NCI-H524 (cell line): ENCODE results near the gene NAMPT.
"Not testable (repeated sequence)": the region's sequence is repeated elsewhere in the genome, so short reads cannot be mapped to it uniquely, and the experiment has no call there.

Experiments used
- DNase-seq, 2 experiments: peaks; one replicate each; lab custom pipeline; 2025; lab: John Stamatoyannopoulos, UW

Gene NAMPT

DNA sequence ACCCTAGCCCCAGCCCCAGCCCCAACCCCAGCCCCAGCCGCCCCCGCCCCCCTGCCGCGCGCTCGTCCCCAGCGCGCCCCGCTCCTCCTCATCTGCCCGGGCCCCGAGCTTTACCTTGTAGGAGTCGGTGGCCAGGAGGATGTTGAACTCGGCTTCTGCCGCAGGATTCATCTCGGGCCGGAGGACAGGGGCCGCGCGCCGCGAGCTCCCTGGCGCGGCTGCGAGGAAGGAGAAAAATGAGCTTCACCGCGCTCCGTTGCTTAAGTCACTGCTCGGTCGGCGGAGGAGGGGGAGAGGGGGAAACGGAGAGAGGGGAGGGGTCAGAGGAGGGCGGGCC is at the start of gene NAMPT:
Gene NAMPT, minus strand, starts transcription at position 270 of the 337 bp plus-strand sequence. Its CDS starts 99 bp downstream, at position 171.
- DNase-seq, result no peak

DNA sequence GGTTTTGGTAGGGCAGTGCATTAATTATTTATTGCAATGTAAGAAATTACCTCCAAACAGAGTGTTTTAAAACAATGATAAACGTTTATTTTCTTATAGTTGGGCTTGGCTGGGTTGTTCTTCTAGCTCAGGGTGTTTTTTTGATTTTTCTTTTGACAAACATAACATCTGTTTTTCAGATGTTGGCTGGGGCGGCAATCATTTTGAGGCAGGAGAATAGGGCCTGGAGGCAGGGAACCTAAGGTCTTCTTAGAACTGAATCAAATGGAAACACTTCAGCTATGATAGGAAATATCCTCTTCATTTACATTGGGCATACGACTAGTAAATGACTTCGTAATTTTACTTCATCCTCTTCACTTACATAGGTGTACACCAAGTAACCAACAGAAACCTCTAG is 47.4 kb upstream of the NAMPT start:
- no peak for DNase-seq

DNA sequence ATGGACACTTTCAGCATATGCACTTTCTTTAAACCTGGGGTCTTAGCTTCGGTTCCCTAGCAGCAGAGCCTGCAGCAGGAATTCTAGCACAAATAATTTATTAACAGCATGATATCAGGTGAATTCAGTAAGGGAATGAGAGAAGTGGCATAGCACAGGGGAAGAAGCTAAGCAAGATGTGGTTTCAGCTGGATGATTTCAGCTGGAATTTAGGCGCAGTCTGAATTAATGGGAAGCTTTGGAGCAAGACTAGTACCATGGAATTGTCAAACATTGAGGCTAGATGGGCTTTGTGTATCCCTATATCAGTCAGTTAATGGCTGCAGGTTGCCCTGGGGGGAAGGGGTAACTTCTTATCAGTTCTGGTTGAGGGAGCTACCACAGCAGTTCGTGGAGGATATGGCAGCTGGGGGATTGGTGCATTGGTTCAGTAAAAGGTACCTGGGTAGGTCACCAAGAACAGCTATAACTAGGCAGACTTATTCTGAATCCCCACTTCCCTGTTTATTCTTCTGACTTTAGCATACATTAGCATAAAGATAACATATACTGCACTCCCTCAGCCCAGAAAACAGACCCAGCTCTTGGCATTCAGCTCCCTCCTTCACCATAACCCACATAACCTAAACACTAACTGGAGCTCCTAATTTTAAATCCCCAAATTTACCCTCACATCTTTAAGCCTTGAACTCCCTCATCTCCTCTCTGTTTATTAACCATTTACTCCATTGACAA is 46.8 kb upstream of the NAMPT start:
- DNase-seq, result no peak

DNA sequence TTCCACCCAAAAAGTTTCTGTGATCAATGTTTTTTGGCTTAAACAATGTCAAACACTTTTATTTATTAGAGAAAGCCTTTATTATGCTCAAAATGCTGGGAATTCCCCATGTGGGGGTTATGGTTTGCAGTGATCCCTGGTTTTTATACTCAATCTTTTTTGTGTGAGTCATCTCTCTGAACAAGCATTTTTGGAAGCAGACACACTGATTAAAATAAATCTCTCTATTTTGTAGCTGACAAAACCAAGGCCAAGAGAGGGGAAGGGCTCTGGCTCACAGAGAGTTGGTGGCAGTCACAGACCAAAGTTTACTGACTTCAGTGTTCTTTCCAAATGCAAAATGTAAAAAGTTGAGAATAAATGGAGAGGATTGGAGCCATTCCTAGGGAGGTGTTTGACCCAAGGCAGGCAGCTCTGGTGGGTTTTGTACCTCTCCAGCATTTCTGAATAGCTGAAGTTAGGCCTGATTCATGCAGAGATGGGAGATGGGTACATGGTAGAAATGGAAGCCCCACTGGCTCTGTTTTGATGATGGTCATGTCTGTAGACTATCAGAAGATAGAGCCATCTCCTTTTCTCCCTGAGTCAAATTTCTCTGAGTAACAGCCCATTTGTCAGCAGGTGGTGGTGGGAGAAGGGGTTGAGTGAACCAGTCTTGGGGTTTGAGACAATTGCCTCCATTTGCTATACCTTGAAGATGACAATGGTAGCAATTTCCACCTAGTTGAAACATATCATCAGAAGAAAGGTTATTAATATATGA is 45.4 kb upstream of the NAMPT start:
- no peak for DNase-seq

DNA sequence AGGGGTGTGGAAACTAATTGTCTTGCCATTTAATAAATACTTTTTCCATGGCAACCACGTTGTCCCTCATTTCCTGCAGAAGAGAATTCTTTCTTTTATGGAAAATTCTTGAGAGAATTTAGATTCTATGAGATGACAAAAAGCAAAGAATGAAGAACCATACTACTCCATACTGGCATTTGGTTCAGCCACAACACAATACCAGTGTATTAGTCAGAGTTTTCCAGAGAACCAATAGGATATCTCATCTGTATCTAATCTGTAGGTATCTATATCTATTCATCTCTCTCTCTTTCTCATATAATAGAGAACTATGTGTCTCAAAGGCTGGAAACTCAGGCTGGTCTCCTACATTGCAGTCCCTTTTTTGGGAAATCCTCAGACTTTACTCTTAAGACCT is 44.6 kb upstream of the NAMPT start:
- no peak for DNase-seq

DNA sequence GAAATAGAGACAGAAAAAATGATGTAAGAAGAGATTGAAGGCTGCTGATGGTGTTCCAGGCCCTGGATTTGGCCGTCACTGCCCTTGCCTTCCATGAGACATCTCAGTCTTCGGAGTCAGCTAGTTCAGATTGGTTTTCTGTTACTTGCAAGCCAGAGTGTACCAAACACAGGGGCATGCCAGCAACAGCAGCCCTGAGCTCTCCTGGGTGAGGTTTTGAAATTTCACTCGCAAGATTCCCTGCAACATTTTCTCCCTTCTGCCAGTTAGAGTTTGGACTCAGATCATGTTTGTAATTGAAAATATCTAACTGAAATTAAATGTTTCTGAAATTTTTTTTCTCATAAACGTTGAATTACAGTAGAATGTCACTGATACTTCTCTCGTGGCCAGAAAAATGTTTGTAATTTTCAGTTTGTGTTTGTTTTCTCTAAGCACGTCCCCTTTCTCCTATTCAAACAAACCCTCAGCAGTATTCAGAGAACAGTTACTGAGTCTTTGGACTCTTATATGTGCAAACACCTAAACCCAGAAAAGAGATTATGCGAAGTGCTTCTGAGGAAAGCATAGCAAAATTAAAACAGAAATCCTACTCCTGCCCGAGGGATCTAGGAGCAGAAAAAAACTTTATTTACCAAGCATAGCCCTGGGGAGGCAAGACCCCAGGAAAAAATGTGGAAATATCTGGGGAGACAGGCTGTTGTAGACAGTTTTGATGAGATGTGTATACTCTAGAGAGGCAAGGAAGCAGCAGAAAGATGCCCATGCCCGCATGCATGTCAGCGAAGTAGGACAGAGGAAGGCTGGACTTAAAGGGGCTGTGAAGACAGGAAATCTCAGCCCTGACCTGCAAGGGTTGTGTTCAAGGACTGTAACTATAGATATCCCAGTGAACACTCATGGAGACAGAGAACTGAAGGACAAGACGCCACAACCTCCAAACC is 43.0 kb upstream of the NAMPT start:
- DNase-seq, result no peak

DNA sequence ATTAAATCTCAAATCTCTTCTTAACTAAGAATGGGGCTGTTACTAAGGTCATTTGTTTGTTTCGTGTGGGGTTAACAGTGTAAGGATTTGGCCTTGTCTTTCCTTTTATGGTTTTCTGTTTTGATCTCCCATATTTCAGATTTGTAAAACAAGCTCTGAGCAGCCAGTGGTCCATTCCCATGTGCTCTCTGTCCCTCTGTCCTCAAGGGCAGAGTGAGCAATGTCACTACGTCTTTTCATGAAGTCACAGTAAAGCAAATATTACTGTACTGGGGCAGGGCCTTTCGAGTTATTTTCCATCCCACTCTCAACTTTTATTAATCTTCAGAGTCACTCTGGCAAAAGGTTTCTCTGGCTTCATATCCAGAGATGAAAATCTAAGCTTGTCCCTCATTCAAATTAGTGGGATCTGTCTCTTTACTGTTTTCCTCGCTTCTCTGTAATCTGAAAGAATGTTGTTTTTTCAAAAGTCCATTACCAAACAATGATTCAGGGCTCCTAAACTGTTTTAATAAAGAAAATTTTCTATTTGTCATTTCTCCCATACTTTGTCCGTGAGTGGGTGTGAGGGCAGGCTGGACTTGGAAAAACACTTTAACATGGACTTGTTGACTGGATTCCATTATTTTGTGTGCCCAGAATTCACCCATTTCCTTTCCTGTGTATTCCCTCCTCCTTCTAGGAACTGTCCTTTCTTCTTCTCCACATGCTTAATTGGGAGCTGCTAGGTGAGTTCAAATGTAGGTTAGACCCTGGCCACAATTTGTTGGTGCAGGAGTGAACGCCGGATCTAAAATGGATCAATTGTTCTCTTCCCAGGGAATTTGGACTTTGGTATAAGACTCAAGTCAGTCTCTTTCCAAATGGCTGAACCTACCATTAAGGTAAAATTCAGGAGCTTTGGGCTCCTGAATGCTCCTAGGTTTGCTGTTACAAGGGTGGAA is 42.1 kb upstream of the NAMPT start:
- DNase-seq, result no peak

DNA sequence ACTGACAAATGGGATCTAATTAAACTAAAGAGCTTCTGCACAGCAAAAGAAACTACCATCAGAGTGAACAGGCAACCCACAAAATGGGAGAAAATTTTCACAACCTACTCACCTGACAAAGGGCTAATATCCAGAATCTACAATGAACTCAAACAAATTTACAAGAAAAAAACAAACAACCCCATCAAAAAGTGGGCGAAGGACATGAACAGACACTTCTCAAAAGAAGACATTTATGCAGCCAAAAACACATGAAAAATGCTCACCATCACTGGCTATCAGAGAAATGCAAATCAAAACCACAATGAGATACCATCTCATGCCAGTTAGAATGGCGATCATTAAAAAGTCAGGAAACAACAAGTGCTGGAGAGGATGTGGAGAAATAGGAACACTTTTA is 39.7 kb upstream of the NAMPT start:
- DNase-seq, result not testable (repeated sequence)

DNA sequence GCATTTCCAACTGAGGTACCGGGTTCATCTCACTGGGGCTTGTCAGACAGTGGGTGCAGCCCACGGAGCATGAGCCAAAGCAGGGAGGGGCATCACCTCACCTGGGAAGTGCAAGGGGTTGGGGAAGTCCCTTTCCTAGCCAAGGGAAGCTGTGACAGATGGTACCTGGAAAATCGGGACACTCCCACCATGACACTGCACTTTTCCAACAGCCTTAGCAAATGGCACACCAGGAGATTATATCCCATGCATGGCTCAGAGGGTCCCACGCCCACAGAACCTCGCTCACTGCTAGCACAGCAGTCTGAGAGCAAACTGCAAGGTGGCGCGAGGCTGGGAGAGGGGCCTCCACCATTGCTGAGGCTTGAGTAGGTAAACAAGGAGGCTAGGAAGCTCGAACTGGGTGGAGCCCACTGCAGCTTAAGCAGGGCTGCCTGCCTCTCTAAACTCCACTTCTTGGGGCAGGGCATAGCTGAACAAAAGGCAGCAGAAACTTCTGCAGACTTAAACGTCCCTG is 35.5 kb upstream of the NAMPT start:
- not testable (repeated sequence) for DNase-seq

DNA sequence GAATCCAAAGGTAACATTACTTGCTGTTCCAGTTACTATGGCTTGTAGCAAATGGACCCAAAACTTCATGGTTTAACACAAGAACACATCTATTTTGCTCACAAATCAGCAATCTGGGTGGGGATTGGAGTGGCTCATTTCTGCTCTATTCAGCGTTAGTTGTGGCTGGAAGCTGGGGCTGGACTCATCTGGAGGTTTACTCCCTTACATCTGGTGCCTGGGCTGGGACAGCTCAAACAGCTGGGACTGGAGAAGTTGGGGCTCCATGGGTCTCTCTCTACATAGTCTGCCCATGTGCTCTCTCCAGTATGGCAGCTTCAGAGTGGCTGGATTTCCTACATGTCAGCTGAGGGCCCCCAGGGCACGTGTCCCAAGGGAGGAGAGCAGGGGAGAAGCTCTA is 33.7 kb upstream of the NAMPT start:
- DNase-seq, result no peak

DNA sequence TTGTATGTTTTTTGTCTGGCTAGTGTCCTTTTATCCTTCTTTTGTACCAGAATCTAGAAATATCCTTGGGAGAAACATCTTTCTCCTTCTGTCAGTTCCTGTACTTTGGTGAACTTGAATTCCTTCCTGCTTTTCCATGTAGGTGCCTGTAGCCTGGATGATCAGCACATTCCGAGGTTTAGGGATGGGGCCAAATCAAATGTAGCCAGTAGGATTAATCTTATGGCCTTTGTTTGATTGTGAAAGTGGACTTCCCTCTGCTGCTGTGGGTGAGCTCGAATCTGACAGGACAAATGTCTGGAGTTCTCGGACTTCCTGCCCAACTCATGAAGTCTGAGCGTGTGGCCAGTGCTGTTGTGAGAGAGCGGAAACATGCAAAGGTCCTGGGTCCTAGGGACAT is 33.2 kb upstream of the NAMPT start:
- DNase-seq, result no peak

DNA sequence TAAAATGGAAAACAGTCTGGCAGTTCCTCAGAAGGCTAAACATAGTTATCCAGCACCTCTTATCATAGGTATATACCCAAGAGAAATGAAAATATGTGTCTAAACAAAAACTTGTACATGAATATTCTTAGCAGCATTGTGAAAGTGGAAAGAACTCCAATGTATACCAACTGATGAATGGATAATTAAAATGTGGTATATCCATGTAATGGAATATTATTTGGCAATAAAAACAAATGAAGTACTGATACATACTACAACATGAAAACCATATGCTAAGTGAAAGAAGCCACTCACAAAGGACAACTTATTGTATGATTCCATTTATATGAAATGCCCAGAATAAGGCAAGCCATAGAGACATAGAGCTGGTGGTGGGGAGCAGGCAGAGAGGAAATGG is 32.2 kb upstream of the NAMPT start:
- no peak for DNase-seq

DNA sequence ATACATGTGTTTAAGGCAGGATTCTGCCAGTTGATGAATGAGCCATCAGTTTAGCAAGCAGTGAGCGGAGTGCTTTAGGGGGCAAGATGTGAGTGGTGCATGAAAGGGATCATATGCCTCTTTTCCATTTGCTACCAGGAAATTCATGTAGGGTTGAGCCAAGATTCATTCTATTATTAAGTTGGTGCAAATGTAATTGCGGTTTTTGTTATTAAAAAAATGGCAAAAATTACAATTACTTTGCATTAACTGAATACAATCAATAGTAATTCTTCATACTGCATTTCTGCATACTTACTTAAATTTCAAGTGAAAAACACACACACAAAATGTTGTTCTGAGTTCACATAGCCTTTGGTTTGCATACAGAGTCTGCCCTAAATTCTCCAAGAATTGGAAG is 30.1 kb upstream of the NAMPT start:
- no peak for DNase-seq

DNA sequence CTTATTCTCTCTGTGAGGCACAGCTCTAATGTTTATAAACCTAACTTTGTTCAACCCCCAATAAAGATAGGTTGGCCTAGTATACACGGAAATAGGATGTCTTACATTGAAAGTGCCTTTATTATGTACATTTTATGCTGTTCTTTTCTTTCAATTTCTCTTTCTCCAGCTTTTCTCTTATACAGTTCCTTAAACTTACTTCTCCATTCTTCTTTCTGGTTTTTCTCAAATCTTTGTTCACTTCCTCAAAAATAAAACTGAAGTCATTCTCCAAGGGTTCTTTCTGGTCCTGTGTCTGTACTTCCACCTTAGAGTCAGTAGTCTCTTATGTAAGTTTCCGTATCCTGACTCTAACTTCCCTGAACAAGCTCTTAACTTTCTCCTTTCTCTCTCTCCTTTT is 29.2 kb upstream of the NAMPT start:
- no peak for DNase-seq

DNA sequence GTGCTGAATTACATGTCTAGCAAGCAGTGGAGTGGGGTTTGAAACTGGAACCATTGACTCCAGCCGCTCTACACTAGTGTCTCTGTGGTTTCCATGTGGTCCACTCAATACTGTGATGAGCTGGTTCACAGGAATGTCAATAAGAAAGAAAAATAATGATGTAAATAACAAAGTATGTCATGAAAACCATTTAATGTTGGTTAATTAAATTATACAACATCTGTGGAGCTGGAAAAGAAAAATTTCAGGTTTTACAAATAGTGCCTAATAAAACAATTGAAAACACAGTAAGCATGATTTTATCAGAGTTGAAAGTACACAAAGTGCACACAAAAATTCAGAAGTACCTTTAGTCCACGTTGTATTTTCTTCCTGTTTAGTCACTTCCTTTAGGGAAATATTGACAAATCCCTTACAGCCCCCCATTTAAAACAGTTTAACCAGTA is 28.7 kb upstream of the NAMPT start:
- DNase-seq, result no peak

DNA sequence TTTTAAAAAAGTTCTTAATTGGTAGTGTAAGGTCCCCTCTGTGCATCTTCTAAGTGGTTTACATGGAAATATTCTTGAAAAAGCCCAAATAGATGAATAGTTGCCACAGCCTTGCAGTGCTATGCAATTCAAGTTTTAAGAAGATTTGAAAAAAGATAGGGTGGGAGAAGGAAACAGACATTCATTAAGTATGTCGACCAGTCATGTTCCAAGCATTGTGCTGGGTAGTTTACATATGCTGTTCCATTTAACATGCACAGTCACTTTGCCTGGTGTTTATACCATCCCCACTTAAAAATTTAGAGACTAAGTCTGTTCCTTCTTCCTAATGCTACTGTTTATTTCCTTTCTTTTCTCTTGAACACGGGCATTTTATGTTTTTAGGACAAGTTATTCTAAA is 28.1 kb upstream of the NAMPT start:
- DNase-seq, result no peak

DNA sequence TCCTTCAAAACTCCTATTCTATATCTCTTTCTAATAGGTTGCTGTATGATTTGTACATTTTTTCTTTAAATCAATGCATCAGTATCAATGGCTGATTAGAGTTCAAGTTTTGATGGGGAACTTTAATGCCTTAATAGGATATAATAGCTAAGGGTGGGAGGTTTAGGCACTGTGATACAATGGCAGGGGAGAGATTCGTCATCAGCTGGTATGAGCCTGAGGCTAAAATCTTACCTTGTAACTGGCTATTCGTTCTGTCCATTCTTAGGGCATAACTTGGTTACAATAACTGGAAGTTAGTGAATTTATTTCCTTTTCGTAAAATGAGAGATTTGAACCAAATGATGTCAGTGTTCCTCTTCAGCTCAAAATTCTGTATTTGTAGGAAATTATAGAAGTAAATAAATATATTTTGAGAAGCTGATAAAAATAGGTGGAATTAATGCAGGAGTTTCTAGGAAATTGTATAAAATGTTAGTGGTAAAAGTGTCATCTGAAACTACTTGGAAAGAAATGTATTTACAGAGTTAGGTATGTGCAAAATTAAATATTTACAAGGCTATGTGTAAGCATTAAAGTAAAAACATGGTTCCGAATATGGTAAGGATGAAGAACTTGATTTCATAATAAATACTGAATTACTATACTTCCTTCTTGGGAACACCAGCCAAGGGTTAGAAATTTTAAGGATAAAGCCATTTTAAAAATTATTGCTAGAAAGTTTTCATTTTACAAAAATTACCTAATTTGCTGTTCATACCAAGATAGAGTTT is 27.5 kb upstream of the NAMPT start:
- DNase-seq, result no peak

DNA sequence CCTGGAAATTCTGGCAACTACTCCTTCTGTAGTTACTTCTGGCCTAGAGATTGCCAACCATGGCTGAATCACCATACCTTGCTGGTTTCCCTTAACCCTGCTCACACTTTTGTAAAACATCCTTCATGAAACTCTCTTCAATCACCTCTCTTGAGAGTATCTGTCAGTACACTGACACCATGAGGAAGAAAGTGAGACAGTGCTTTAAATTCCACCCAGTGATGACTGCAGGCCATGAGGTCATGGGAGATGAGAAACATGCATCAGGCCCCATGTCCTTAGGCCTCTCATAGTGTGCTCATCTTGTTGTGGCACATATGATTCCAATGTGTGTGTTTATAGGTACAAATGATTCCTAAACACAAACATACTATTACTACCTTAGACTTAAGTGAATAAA is 24.6 kb upstream of the NAMPT start:
- no peak for DNase-seq

DNA sequence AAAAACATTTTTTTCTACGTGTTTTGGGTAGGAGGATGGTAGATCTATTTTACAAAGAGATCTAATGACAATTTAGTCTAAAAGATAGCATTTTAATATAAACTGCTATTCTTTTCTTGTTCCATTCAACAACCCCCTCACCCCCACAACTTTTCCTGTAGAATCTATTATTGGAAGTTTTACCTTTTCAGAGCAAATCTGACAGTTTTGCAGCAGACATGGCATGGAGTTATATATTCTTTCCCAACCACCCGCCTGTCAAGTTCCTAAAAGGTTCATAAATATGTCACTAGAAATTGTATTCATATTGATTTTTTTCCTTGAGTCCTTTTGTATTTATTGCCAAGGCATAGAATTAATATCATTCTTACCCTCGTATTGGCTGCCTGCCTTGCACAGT is 21.5 kb upstream of the NAMPT start:
- DNase-seq, result no peak

DNA sequence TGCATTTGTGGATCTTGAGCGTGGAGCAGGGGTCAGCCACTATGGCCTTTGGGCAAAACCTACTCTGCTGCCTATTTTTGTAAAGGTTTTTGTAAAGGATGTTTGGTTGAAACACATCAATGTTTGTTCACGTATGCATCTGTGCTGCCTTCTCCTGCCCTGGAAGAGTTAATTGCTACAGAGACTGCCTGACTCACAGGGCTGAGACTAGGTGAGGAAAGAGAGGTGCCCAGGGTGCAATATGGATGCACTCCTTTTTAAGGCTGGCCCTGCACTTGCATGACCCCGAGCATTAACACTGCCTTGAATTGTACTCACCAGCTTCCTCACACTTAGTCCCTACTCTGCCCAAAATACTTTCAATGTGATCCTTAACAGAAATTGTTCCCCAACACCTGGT is 20.9 kb upstream of the NAMPT start:
- no peak for DNase-seq
